ENCODE results near the gene SLC27A2. TPM values are rescaled to one million over a fixed set of nuclear protein-coding genes. Genes with fewer than 3 reads are reported as not detected.

SLC27A2 gene
- total RNA-seq, 4 donors from 2014 or later = 0.29 to 0.69 (median 0.46) TPM; not detected in 1

DNA sequence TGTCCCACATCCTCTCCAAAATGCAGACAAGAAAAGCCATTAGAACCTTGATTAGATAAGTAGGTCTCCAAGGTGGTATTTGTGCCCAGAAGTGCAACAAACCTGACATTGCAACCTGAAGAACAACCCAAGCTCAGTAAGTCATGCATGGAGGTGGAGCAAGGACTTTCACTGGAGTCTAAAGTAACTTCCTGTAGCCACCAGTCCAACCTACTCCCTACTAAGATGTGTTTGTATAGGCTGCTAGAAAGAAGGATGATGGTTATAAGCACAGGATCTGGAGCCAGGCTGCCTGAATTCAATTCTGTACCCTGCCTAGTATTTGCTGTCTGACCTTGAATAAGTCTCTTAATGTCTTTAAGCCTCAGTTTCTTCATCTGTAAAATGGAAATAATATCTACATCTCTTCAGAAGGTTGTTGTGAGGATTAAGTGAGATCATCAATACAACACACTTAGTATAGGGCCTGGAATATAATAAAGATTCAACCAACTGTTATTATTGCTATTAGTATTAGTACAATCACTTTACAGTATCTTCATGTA is 51.3 kb downstream of the SLC27A2 start:
- no peaks in the 10 kb centered on the region for H3K9me3 ChIP-seq
- no peak overlapping the region for H3K27ac ChIP-seq
- in situ Hi-C loops (cut with MboI; ENCODE audit: low sequenced_read_pairs in 4 of 4) = no loop called here
- no peaks in the 10 kb centered on the region for H3K4me1 ChIP-seq
- DNase-seq (no peak), ATAC-seq (no peak)
- no peak overlapping the region for H3K4me3 ChIP-seq
- intact Hi-C loops (cut with DNase I; ENCODE audit: low total_unique reads) = no loop called here
- TF ChIP-seq, protein P1, sequence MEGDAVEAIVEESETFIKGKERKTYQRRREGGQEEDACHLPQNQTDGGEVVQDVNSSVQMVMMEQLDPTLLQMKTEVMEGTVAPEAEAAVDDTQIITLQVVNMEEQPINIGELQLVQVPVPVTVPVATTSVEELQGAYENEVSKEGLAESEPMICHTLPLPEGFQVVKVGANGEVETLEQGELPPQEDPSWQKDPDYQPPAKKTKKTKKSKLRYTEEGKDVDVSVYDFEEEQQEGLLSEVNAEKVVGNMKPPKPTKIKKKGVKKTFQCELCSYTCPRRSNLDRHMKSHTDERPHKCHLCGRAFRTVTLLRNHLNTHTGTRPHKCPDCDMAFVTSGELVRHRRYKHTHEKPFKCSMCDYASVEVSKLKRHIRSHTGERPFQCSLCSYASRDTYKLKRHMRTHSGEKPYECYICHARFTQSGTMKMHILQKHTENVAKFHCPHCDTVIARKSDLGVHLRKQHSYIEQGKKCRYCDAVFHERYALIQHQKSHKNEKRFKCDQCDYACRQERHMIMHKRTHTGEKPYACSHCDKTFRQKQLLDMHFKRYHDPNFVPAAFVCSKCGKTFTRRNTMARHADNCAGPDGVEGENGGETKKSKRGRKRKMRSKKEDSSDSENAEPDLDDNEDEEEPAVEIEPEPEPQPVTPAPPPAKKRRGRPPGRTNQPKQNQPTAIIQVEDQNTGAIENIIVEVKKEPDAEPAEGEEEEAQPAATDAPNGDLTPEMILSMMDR (IDR thresholded peaks at IDR 0.05 in 4 of 5, conservative IDR thresholded peaks at IDR 0.05 in 1 of 5) = no peak
- TF ChIP-seq POLR2A (IDR thresholded peaks at IDR 0.05) = no peak
- no peaks in the 10 kb centered on the region for H3K27me3 ChIP-seq
- no peaks in the 10 kb centered on the region for H3K36me3 ChIP-seq

DNA sequence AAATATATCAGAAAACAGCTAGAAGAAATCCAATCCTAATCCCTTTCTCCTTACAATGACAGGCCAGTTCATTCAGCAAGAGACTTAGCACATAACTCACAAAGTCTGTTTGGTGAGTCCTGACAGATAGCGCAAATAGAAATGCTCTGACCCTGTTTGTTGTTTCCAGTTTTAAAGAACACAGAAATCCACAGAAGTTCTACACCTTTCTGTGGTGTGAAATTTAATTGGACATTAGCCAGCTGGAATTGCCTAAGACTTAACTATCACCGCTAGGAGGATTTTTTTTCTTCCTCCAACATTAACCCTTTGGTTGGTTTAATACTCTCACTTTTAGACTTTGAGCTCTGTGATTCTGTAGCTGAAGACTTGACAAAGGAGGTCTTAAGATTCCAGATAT is 52.8 kb downstream of the SLC27A2 start:
- in situ Hi-C loops (cut with MboI; ENCODE audit: low sequenced_read_pairs in 4 of 4) = no loop called here
- no peak for TF ChIP-seq POLR2A (IDR thresholded peaks at IDR 0.05)
- intact Hi-C loops (cut with DNase I; ENCODE audit: low total_unique reads) = no loop called here
- DNase-seq = no peak
- Histone ChIP-seq H3K4me3 (no peak overlapping the region), H3K27ac (no peak overlapping the region), H3K27me3 (no peaks in the 10 kb centered on the region), H3K4me1 (no peaks in the 10 kb centered on the region), H3K9me3 (no peaks in the 10 kb centered on the region), H3K36me3 (no peaks in the 10 kb centered on the region)
- no peak for ATAC-seq

DNA sequence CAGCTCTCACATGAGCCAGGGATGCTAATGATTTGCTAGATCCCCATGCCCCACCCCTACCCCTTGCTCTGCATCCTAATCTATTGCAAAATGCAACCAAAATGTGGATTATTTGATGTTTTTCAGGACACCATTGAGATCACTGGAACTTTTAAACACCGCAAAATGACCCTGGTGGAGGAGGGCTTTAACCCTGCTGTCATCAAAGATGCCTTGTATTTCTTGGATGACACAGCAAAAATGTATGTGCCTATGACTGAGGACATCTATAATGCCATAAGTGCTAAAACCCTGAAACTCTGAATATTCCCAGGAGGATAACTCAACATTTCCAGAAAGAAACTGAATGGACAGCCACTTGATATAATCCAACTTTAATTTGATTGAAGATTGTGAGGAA is 53.8 kb downstream of the SLC27A2 start:
- Histone ChIP-seq H3K27me3 (no peaks in the 10 kb centered on the region), H3K36me3 (no peaks in the 10 kb centered on the region), H3K4me3 (no peak overlapping the region), H3K9me3 (no peaks in the 10 kb centered on the region), H3K4me1 (no peaks in the 10 kb centered on the region), H3K27ac (no peak overlapping the region)
- ATAC-seq = no peak
- in situ Hi-C loops (cut with MboI; ENCODE audit: low sequenced_read_pairs in 4 of 4) = no loop called here
- DNase-seq = no peak
- intact Hi-C loops (cut with DNase I; ENCODE audit: low total_unique reads) = no loop called here
- TF ChIP-seq POLR2A (IDR thresholded peaks at IDR 0.05) = no peak
- TF ChIP-seq, protein P1 (IDR thresholded peaks at IDR 0.05 in 4 of 5, conservative IDR thresholded peaks at IDR 0.05 in 1 of 5) = no peak

DNA sequence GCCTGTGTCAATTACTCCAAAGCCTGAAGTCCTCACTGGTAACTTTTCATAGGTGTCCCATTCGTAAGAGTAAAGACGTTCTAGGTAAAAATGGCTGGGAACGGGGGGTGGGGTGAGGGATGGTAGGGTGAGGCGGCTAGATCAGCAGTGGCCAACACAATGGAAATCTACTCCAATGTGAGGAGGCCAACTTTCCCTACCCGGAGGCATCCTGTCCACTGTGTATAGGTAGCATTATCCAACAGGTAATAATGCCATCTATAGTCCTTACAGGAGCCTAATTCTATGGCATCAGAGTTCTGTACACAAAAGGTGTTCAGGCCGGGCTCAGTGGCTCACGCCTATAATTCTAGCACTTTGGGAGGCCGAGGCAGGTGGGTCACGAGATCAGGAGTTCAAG is 54.4 kb downstream of the SLC27A2 start:
- Histone ChIP-seq H3K36me3 (no peaks in the 10 kb centered on the region), H3K4me1 (no peaks in the 10 kb centered on the region), H3K9me3 (no peaks in the 10 kb centered on the region), H3K4me3 (no peak overlapping the region), H3K27ac (no peak overlapping the region), H3K27me3 (no peaks in the 10 kb centered on the region)
- TF ChIP-seq POLR2A (IDR thresholded peaks at IDR 0.05) = no peak
- TF ChIP-seq, protein P1 (IDR thresholded peaks at IDR 0.05 in 4 of 5, conservative IDR thresholded peaks at IDR 0.05 in 1 of 5) = no peak
- ATAC-seq (no peak), DNase-seq (no peak)
- in situ Hi-C loops (cut with MboI; ENCODE audit: low sequenced_read_pairs in 4 of 4) = no loop called here
- intact Hi-C loops (cut with DNase I; ENCODE audit: low total_unique reads) = no loop called here

DNA sequence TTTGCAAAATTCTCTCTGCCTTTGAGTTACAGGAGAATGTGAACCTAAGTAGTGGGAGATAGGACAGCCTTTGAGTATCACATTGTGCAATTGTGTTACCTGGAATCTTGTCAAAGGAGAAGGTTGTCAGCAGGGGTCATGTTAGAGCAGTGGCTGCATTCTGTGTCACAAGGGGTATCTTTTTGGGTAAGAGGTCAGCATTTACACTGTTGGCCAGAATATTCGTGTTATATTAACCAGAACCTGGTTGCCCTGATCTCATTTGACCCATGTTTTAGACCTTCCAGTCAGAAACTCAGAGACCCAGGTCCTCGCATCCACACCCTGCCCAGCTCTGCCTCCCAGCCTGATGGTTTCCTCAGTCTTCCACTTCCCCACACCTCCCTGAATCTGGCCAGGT is 56.3 kb downstream of the SLC27A2 start:
- in situ Hi-C loops (cut with MboI; ENCODE audit: low sequenced_read_pairs in 4 of 4) = no loop called here
- H3K36me3 ChIP-seq = no peaks in the 10 kb centered on the region
- ATAC-seq = no peak
- no peak overlapping the region for H3K27ac ChIP-seq
- no peak for DNase-seq
- intact Hi-C loops (cut with DNase I; ENCODE audit: low total_unique reads) = no loop called here
- no peaks in the 10 kb centered on the region for H3K9me3 ChIP-seq
- TF ChIP-seq, protein P1 (IDR thresholded peaks at IDR 0.05 in 4 of 5, conservative IDR thresholded peaks at IDR 0.05 in 1 of 5) = no peak
- TF ChIP-seq POLR2A (IDR thresholded peaks at IDR 0.05) = no peak
- no peaks in the 10 kb centered on the region for H3K4me1 ChIP-seq
- H3K27me3 ChIP-seq = no peaks in the 10 kb centered on the region
- H3K4me3 ChIP-seq = no peak overlapping the region
